Measurements from ENCODE around the gene CREB3L2.

CREB3L2 gene

GRCh38 chr7:137976696-137977095, 25.2 kb downstream of the CREB3L2 start:
- in situ Hi-C loops (cut with MboI; ENCODE audit: low sequenced_read_pairs, unreplicated experiment): no loop called here
- DNase-seq (ENCODE audit: low spot score): no peak
- TF ChIP-seq CTCF (IDR thresholded peaks at IDR 0.05; ENCODE audit: borderline replicate concordance, control extremely low read depth, extremely low read depth, insufficient read depth, missing control alignments): no peak

- in situ Hi-C loops (cut with MboI; ENCODE audit: low sequenced_read_pairs, unreplicated experiment): no loop called here
- DNase-seq (ENCODE audit: low spot score): no peak
- no peak for TF ChIP-seq CTCF (IDR thresholded peaks at IDR 0.05; ENCODE audit: borderline replicate concordance, control extremely low read depth, extremely low read depth, insufficient read depth, missing control alignments)
Measured at GRCh38 chr7:137976232-137976631, 25.7 kb downstream of the CREB3L2 start.

GRCh38 chr7:137975768-137976167, 26.1 kb downstream of the CREB3L2 start:
- DNase-seq (ENCODE audit: low spot score): no peak
- TF ChIP-seq CTCF (IDR thresholded peaks at IDR 0.05; ENCODE audit: borderline replicate concordance, control extremely low read depth, extremely low read depth, insufficient read depth, missing control alignments): no peak
- in situ Hi-C loops (cut with MboI; ENCODE audit: low sequenced_read_pairs, unreplicated experiment): no loop called here

GRCh38 chr7:137975221-137975620, 26.7 kb downstream of the CREB3L2 start:
- in situ Hi-C loops (cut with MboI; ENCODE audit: low sequenced_read_pairs, unreplicated experiment): no loop called here
- TF ChIP-seq CTCF (IDR thresholded peaks at IDR 0.05; ENCODE audit: borderline replicate concordance, control extremely low read depth, extremely low read depth, insufficient read depth, missing control alignments): no peak
- DNase-seq (ENCODE audit: low spot score): peak; percentile 61

- no peak for TF ChIP-seq CTCF (IDR thresholded peaks at IDR 0.05; ENCODE audit: borderline replicate concordance, control extremely low read depth, extremely low read depth, insufficient read depth, missing control alignments)
- in situ Hi-C loops (cut with MboI; ENCODE audit: low sequenced_read_pairs, unreplicated experiment): no loop called here
- DNase-seq (ENCODE audit: low spot score): no peak
Measured at GRCh38 chr7:137974766-137975165, 27.1 kb downstream of the CREB3L2 start.

- no peak for DNase-seq (ENCODE audit: low spot score)
- in situ Hi-C loops (cut with MboI; ENCODE audit: low sequenced_read_pairs, unreplicated experiment): no loop called here
- TF ChIP-seq CTCF (IDR thresholded peaks at IDR 0.05; ENCODE audit: borderline replicate concordance, control extremely low read depth, extremely low read depth, insufficient read depth, missing control alignments): no peak
Measured at GRCh38 chr7:137970253-137970975, 31.5 kb downstream of the CREB3L2 start.

All from GM13976 (cell line).